ENCODE results near the gene MINAR1.

GRCh38 chr15:79416876-79417275, 15.3 kb upstream of the MINAR1 start:
- TF ChIP-seq, protein P1, sequence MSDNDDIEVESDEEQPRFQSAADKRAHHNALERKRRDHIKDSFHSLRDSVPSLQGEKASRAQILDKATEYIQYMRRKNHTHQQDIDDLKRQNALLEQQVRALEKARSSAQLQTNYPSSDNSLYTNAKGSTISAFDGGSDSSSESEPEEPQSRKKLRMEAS (CRISPR knock-in tag; IDR thresholded peaks at IDR 0.05) = no peak
- TF ChIP-seq IRF2 (CRISPR knock-in tag; IDR thresholded peaks at IDR 0.05; ENCODE audit: borderline replicate concordance, low read depth) = no peak
- no peak for TF ChIP-seq GABPB1 (CRISPR knock-in tag; IDR thresholded peaks at IDR 0.05)
- no peak for TF ChIP-seq CREB1 (CRISPR knock-in tag; IDR thresholded peaks at IDR 0.05)
- TF ChIP-seq NR1H2 (CRISPR knock-in tag; IDR thresholded peaks at IDR 0.05) = no peak

Measured in WTC11 (cell line).